WTC11 (cell line): ENCODE measurements around the gene POLA1. TPM values are rescaled to one million over a fixed set of nuclear protein-coding genes. Genes with fewer than 3 reads are reported as not detected.
A peak's percentile ranks its signal among the peaks of the same experiment; 100 is the strongest.

ENCODE experiments used
- ATAC-seq: fragments of 200-7000 bp; cut with Tn5 transposase; 2 replicates; pipeline ENCODE4 v1.10.0; 2021; ENCODE audit warnings: mild to moderate bottlenecking, moderate library complexity
- Bru-seq: library from RNA; stranded (reverse); fragments of 400-500 nt; gene quantifications from one replicate; lab custom pipeline; 2021; lab: Mats Ljungman, UMichigan
- CTCF ChIA-PET: fragments of 300-600 bp; sonication (Branson Sonifier 250); formaldehyde crosslinking; loops from one replicate; lab custom pipeline; 2021; ENCODE audit warnings: antibody characterized with exemption; lab: Charles Lee
- POLR2A ChIA-PET: fragments of 350-600 bp; sonication (Branson Sonifier 250); formaldehyde crosslinking; loops from one replicate; lab custom pipeline; 2021; ENCODE audit warnings: antibody characterized with exemption; lab: Charles Lee
- DNase-seq: peaks from one replicate; pipeline ENCODE4 v3.0.0; 2021; ENCODE audit warnings: low spot score
- H3K27ac Mint-ChIP-seq: 2 replicates; pipeline ENCODE4 v1.8.0; 2021; ENCODE audit warnings: mixed read lengths
- H3K27me3 Mint-ChIP-seq: 2 replicates; pipeline ENCODE4 v1.8.0; 2021; ENCODE audit warnings: low read depth, mild to moderate bottlenecking, moderate library complexity, mixed read lengths
- H3K36me3 Mint-ChIP-seq: 2 replicates; pipeline ENCODE4 v1.8.0; 2021; ENCODE audit warnings: mixed read lengths
- H3K4me1 Mint-ChIP-seq: 2 replicates; pipeline ENCODE4 v1.8.0; 2022; ENCODE audit warnings: mixed read lengths
- H3K4me3 Mint-ChIP-seq: 2 replicates; pipeline ENCODE4 v1.8.0; 2021; ENCODE audit warnings: mild to moderate bottlenecking, moderate library complexity, mixed read lengths
- H3K9me3 Mint-ChIP-seq: 2 replicates; pipeline ENCODE4 v1.8.0; 2021; ENCODE audit warnings: mixed read lengths
- ARID4B ChIP-seq: sonication (generic); formaldehyde crosslinking; IDR thresholded peaks from 2 replicates; pipeline ENCODE4 v1.8.0; 2023; ENCODE audit warnings: missing genetic modification reagents, mild to moderate bottlenecking, borderline replicate concordance
- ATF1 ChIP-seq: sonication (generic); formaldehyde crosslinking; IDR thresholded peaks from 2 replicates; pipeline ENCODE4 v1.8.1; 2023; ENCODE audit warnings: mild to moderate bottlenecking, moderate library complexity, missing genetic modification reagents
- CBFB ChIP-seq: sonication (generic); formaldehyde crosslinking; IDR thresholded peaks from 2 replicates; pipeline ENCODE4 v1.8.1; 2022; ENCODE audit warnings: mild to moderate bottlenecking, low read depth, missing genetic modification reagents
- CREM ChIP-seq: sonication (generic); formaldehyde crosslinking; IDR thresholded peaks from 2 replicates; pipeline ENCODE4 v1.8.1; 2022; ENCODE audit warnings: mild to moderate bottlenecking, missing genetic modification reagents, moderate library complexity
- E2F1 ChIP-seq: sonication (generic); formaldehyde crosslinking; IDR thresholded peaks from 2 replicates; pipeline ENCODE4 v1.8.0; 2022; ENCODE audit warnings: mild to moderate bottlenecking, missing genetic modification reagents
- E2F5 ChIP-seq: sonication (generic); formaldehyde crosslinking; IDR thresholded peaks from 2 replicates; pipeline ENCODE4 v1.8.1; 2022; ENCODE audit warnings: mild to moderate bottlenecking, moderate library complexity, missing genetic modification reagents
- FOXK1 ChIP-seq: sonication (generic); formaldehyde crosslinking; IDR thresholded peaks from 2 replicates; pipeline ENCODE4 v1.8.0; 2022; ENCODE audit warnings: mild to moderate bottlenecking, moderate library complexity, missing genetic modification reagents
- GABPB1 ChIP-seq: sonication (generic); formaldehyde crosslinking; IDR thresholded peaks from 2 replicates; pipeline ENCODE4 v1.8.1; 2023; ENCODE audit warnings: mild to moderate bottlenecking, missing genetic modification reagents
- HMGXB4 ChIP-seq: sonication (generic); formaldehyde crosslinking; IDR thresholded peaks from 2 replicates; pipeline ENCODE4 v1.8.1; 2023; ENCODE audit warnings: mild to moderate bottlenecking, moderate library complexity, missing genetic modification reagents
- IRF1 ChIP-seq: sonication (generic); formaldehyde crosslinking; IDR thresholded peaks from 2 replicates; pipeline ENCODE4 v1.8.0; 2023; ENCODE audit warnings: missing genetic modification reagents
- JUN ChIP-seq: sonication (generic); formaldehyde crosslinking; IDR thresholded peaks from 2 replicates; pipeline ENCODE4 v1.8.0; 2023; ENCODE audit warnings: mild to moderate bottlenecking, missing genetic modification reagents
- KAT7 ChIP-seq: sonication (generic); formaldehyde crosslinking; IDR thresholded peaks from 2 replicates; pipeline ENCODE4 v1.8.1; 2023; ENCODE audit warnings: missing genetic modification reagents, mild to moderate bottlenecking, borderline replicate concordance
- MAX ChIP-seq: sonication (generic); formaldehyde crosslinking; IDR thresholded peaks from 2 replicates; pipeline ENCODE4 v1.8.0; 2022; ENCODE audit warnings: mild to moderate bottlenecking, missing genetic modification reagents
- MYBL2 ChIP-seq: sonication (generic); formaldehyde crosslinking; IDR thresholded peaks from 2 replicates; pipeline ENCODE4 v1.8.1; 2023; ENCODE audit warnings: mild to moderate bottlenecking, moderate library complexity, missing genetic modification reagents
- NFE2L1 ChIP-seq: sonication (generic); formaldehyde crosslinking; IDR thresholded peaks from 2 replicates; pipeline ENCODE4 v1.8.1; 2023; ENCODE audit warnings: missing genetic modification reagents
- NFYB ChIP-seq: sonication (generic); formaldehyde crosslinking; conservative IDR thresholded peaks from 2 replicates; pipeline ENCODE4 v1.8.0; 2022; ENCODE audit warnings: low read depth, missing genetic modification reagents
- PREB ChIP-seq: sonication (generic); formaldehyde crosslinking; IDR thresholded peaks from 2 replicates; pipeline ENCODE4 v1.8.1; 2022; ENCODE audit warnings: mild to moderate bottlenecking, missing genetic modification reagents, moderate library complexity, borderline replicate concordance
- TEAD1 ChIP-seq: sonication (generic); formaldehyde crosslinking; IDR thresholded peaks from 2 replicates; pipeline ENCODE4 v1.8.0; 2022; ENCODE audit warnings: mild to moderate bottlenecking, missing genetic modification reagents
- USF1 ChIP-seq: sonication (generic); formaldehyde crosslinking; IDR thresholded peaks from 2 replicates; pipeline ENCODE4 v1.8.0; 2022; ENCODE audit warnings: mild to moderate bottlenecking, missing genetic modification reagents
- ZBTB21 ChIP-seq: sonication (generic); formaldehyde crosslinking; IDR thresholded peaks from 2 replicates; pipeline ENCODE4 v1.8.1; 2023; ENCODE audit warnings: mild to moderate bottlenecking, missing genetic modification reagents, borderline replicate concordance
- ZNF425 ChIP-seq: fragments of 250-450 bp; sonication (Bioruptor Pico); conservative IDR thresholded peaks from 2 replicates; pipeline ENCODE4 v1.9.0; 2021; ENCODE audit warnings: mild to moderate bottlenecking
- long read RNA-seq, 3 experiments: library from RNA in 1 of 3; library from capped mRNA in 1 of 3; library from polyadenylated mRNA in 1 of 3; unstranded in 2 of 3; stranded (forward) in 1 of 3; transcript quantifications; one replicate each; pipeline ENCODE4 v2.0.0, GENCODE V29; 2021
- total RNA-seq: library from RNA; stranded (reverse); gene quantifications from 3 replicates; pipeline ENCODE4 v1.2.3, GENCODE V29; 2021

The POLA1 gene
- total RNA-seq = 27.4 to 29.9 TPM (median 27.4 TPM) in 3 replicates
- Bru-seq, nascent RNA = percentile 78 among the genes with signal in this experiment
- long read RNA-seq, experiment 1, full-length matches to known transcripts = 87 of 166 reads
- long read RNA-seq, experiment 1, partial matches to known transcripts = 39 of 166 reads
- long read RNA-seq, experiment 1, other reads (novel, unspliced or antisense) = 40 of 166 reads
- long read RNA-seq, experiment 2, full-length matches to known transcripts = 2 of 21 reads
- long read RNA-seq, experiment 2, partial matches to known transcripts = 12 of 21 reads
- long read RNA-seq, experiment 2, other reads (novel, unspliced or antisense) = 7 of 21 reads
- long read RNA-seq, experiment 3, partial matches to known transcripts = 4 of 7 reads
- long read RNA-seq, experiment 3, other reads (novel, unspliced or antisense) = 3 of 7 reads

GRCh38 chrX:24693453-24694202 is at the start of gene POLA1:
Gene POLA1, plus strand, starts transcription at chrX:24693918. Its CDS starts 44 bp downstream, at chrX:24693962.
- no peaks in the 10 kb centered on the region for H3K36me3 Mint-ChIP-seq
- TF ChIP-seq USF1 (CRISPR knock-in tag) (no peak), PREB (CRISPR knock-in tag) (no peak), E2F1 (CRISPR knock-in tag) (no peak), HMGXB4 (CRISPR knock-in tag) (no peak), NFE2L1 (CRISPR knock-in tag) (no peak), MAX (CRISPR knock-in tag) (peak; percentile 76), ZBTB21 (CRISPR knock-in tag) (no peak), TEAD1 (CRISPR knock-in tag) (0 out of 2 replicates have a peak, but pooled peaks have one; percentile 38), KAT7 (CRISPR knock-in tag) (no peak), IRF1 (CRISPR knock-in tag) (no peak), NFYB (CRISPR knock-in tag) (peak; percentile 73), ARID4B (CRISPR knock-in tag) (peak; percentile 50; the same call in 1 of the 2 replicates), JUN (CRISPR knock-in tag) (no peak), ZNF425 (CRISPR knock-in tag) (no peak), FOXK1 (CRISPR knock-in tag) (peak; percentile 68; the same call in 1 of the 2 replicates), E2F5 (CRISPR knock-in tag) (peak; percentile 95), ATF1 (CRISPR knock-in tag) (no peak), MYBL2 (CRISPR knock-in tag) (peak; percentile 23; the same call in 1 of the 2 replicates), CBFB (CRISPR knock-in tag) (no peak), GABPB1 (CRISPR knock-in tag) (peak; percentile 48; the same call in 1 of the 2 replicates), CREM (peak; percentile 96)

More at GRCh38 chrX:24693453-24694202, at the start of gene POLA1:
- ChIA-PET CTCF (interaction anchor here (0.5 to 1.2 kb wide), 3 partner anchors 146 to 442 kb away, joined by 3 to 4 read pairs (median 3); no protein-coding TSS in a partner anchor), POLR2A (no interaction called here)
- no peaks in the 10 kb centered on the region for H3K27me3 Mint-ChIP-seq
- H3K9me3 Mint-ChIP-seq = no peaks in the 10 kb centered on the region
- peak; percentile 94 for ATAC-seq
- H3K27ac Mint-ChIP-seq = peak within 1 kb of the TSS; percentile 89
- H3K4me1 Mint-ChIP-seq = peaks cover 24% of the 10 kb centered on the region
- DNase-seq = peak; percentile 93
- H3K4me3 Mint-ChIP-seq = peak within 1 kb of the TSS; percentile 84
